IPS DF 19.7 (cell line): ENCODE data around the gene RNGTT.
"Not testable (repeated sequence)": the region's sequence is repeated elsewhere in the genome, so short reads cannot be mapped to it uniquely, and the experiment has no call there.

Experiments used
- DNase-seq: peaks from one replicate; pipeline ENCODE4 v3.0.0-alpha.2; 2013; ENCODE audit warnings: low read depth, low spot score

The RNGTT gene

GRCh38 chr6:88814909-88815308 is 148.5 kb downstream of the RNGTT start:
- no peak for DNase-seq

GRCh38 chr6:88813045-88813444 is 150.4 kb downstream of the RNGTT start:
- DNase-seq: no peak

- no peak for DNase-seq
Measured at GRCh38 chr6:88810701-88811100, 152.7 kb downstream of the RNGTT start.

- no peak for DNase-seq
Measured at GRCh38 chr6:88810089-88810488, 153.3 kb downstream of the RNGTT start.

GRCh38 chr6:88808381-88808780 is 155.0 kb downstream of the RNGTT start:
- DNase-seq: no peak

GRCh38 chr6:88807622-88808021 is 155.8 kb downstream of the RNGTT start:
- no peak for DNase-seq

- DNase-seq: no peak
Measured at GRCh38 chr6:88806728-88807127, 156.7 kb downstream of the RNGTT start.

GRCh38 chr6:88804701-88805100 is 158.7 kb downstream of the RNGTT start:
- no peak for DNase-seq

- DNase-seq: no peak
Measured at GRCh38 chr6:88785478-88785877, 177.9 kb downstream of the RNGTT start.

- DNase-seq: peak; percentile 35
Measured at GRCh38 chr6:88780714-88781389, 182.6 kb downstream of the RNGTT start.

- DNase-seq: no peak
Measured at GRCh38 chr6:88775866-88776571, 187.4 kb downstream of the RNGTT start.

- DNase-seq: not testable (repeated sequence)
Measured at GRCh38 chr6:88768114-88768513, 195.3 kb downstream of the RNGTT start.

GRCh38 chr6:88764081-88764480 is 199.3 kb downstream of the RNGTT start:
- DNase-seq: no peak

- no peak for DNase-seq
Measured at GRCh38 chr6:88763160-88763559, 200.3 kb downstream of the RNGTT start.

GRCh38 chr6:88761237-88762031 is 202.0 kb downstream of the RNGTT start:
- no peak for DNase-seq

GRCh38 chr6:88760091-88760490 is 203.3 kb downstream of the RNGTT start:
- no peak for DNase-seq

GRCh38 chr6:88750936-88751335 is 212.5 kb downstream of the RNGTT start:
- DNase-seq: no peak

GRCh38 chr6:88749849-88750248 is 213.6 kb downstream of the RNGTT start:
- DNase-seq: no peak

- DNase-seq: no peak
Measured at GRCh38 chr6:88748141-88748540, 215.3 kb downstream of the RNGTT start.

- no peak for DNase-seq
Measured at GRCh38 chr6:88741939-88742338, 221.5 kb downstream of the RNGTT start.

GRCh38 chr6:88741071-88741470 is 222.3 kb downstream of the RNGTT start:
- no peak for DNase-seq

GRCh38 chr6:88734544-88734943 is 228.9 kb downstream of the RNGTT start:
- no peak for DNase-seq

GRCh38 chr6:88730611-88731011 is 232.8 kb downstream of the RNGTT start:
- DNase-seq: peak; percentile 64
